GM12872 (cell line): ENCODE data around the gene MVD.

Experiments used
- TF ChIP-seq, protein P1 (sequence below): IDR thresholded peaks from 3 replicates; pipeline ENCODE4 v1.5.1; 2011; ENCODE audit warnings: low read depth, mild to moderate bottlenecking, low read length, moderate library complexity; ENCODE audit not compliant: insufficient read depth

MVD gene

DNA sequence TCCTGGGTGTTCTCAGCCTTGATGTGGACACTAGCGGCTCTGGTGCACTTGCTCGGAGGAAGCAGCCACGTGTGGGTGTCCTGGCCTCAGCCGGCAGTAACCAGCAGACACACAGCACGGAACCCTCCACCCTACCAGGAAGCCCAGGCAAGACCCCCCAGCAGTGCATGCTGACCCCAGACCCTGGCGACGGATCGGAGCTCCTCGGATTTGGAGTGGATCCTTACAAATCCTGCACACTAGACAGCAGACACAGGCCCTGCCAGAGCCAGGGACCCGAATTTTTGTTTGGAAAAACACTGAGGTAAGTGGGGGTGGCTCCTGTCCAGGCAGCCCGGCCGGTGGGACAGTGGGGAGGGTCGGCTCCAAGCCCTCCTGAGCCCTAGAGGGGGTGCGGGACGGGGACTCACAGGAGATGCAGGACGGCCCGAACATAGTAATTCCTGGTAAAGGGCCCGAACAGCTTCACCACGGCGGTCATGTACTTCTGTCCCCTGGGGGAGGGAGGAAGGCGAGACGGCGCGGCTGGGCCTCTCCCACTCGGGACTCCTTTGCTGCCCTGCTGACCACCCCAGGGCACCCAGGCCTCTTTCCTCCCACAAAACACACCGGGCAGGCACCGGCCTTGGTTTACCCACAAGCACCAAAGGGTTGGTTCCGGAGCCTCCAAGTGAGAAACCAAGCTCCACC is 16.4 kb downstream of the MVD start:
- TF ChIP-seq, protein P1, sequence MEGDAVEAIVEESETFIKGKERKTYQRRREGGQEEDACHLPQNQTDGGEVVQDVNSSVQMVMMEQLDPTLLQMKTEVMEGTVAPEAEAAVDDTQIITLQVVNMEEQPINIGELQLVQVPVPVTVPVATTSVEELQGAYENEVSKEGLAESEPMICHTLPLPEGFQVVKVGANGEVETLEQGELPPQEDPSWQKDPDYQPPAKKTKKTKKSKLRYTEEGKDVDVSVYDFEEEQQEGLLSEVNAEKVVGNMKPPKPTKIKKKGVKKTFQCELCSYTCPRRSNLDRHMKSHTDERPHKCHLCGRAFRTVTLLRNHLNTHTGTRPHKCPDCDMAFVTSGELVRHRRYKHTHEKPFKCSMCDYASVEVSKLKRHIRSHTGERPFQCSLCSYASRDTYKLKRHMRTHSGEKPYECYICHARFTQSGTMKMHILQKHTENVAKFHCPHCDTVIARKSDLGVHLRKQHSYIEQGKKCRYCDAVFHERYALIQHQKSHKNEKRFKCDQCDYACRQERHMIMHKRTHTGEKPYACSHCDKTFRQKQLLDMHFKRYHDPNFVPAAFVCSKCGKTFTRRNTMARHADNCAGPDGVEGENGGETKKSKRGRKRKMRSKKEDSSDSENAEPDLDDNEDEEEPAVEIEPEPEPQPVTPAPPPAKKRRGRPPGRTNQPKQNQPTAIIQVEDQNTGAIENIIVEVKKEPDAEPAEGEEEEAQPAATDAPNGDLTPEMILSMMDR, result no peak

DNA sequence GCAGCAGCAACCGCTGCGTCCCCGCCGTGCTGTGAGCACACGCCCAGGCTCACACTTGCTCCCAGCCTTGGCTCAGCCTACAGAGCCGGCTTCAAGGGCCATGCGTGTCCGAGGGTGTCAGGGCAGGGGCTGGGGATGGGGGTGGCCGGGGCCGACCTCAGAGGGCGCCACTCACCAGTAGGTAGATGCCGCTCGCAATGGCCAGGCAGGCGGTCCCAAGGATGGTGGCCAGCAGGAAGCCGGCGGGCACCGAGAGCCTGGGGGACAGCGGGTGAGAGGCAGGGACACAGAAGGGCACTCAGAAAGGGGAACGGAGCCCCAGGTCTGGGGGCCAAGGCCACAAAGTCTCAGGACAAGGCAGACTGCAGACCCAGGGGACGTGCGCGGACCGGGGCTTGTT is 16.9 kb downstream of the MVD start:
- TF ChIP-seq, protein P1, result no peak

DNA sequence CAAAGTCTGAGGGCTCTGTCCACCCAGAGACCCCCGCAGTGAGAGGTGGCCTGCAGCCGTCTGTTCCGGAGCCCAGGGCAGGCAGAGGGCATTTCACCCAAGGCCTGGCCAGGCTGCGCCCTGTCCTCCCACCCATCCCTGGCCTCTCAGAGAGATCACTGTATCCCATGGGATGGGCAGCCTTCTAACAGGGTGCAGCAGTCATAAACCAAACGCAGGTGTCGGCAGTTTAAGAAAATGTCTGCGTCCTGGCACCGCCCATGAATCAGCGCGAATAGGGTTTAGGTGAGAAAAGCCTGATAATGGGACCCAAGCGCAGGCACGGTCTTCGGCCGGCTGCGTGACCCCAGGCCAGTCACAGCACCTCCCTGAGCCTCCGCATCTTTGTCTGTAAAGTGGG is 17.4 kb downstream of the MVD start:
- TF ChIP-seq, protein P1, result no peak

DNA sequence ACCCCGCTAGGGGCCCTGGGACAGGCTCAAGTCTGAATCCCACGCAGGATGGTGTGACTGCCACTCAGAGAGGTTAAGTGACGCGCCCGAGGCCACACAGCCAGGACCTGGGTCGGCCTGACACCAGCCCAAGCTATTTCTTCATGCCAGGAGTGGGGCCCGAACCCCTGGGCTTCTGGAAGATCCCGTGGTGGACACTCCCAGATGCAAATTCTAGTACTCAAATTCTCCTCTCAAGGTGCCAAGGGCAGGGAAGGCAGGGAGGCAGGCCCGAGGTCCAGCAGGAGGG is 19.3 kb downstream of the MVD start:
- TF ChIP-seq, protein P1, result no peak

DNA sequence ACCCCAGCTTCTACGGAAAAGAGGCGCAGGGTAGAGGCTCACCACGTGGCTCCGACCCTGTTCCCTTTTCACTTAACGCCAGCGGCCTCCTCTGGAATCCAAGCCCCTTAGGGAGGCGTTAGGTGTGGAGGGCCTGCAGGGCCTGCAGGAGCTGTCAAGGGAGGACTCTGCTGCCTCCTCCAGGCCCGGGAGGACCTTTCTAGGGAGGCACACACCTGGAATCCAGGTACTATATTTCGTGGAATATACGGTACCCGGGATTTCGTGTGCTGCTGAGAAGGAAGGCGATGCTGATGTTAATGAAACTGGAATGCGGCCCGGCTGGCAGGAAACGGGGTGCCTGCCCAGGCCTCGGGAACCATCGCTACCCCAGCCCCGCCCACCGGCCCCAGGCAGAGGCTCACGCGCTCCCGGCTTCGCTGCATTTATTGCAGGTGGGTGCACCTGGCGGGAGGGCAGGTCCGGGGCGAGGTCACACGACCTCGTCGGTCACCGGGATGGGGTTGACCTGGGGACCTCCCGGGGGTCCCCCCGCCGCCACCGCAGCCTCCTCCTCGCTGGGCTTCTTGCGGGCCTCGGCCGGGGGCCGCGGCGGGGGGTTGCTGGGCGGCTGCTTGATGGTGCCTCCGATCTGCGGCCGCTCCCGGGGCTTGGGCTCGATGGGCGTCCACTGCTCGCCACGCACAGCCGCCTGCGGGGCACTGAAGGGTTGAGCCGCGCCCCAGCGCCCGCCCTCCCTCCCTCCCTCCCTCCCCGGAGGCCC is 19.8 kb downstream of the MVD start:
- TF ChIP-seq, protein P1, result no peak

DNA sequence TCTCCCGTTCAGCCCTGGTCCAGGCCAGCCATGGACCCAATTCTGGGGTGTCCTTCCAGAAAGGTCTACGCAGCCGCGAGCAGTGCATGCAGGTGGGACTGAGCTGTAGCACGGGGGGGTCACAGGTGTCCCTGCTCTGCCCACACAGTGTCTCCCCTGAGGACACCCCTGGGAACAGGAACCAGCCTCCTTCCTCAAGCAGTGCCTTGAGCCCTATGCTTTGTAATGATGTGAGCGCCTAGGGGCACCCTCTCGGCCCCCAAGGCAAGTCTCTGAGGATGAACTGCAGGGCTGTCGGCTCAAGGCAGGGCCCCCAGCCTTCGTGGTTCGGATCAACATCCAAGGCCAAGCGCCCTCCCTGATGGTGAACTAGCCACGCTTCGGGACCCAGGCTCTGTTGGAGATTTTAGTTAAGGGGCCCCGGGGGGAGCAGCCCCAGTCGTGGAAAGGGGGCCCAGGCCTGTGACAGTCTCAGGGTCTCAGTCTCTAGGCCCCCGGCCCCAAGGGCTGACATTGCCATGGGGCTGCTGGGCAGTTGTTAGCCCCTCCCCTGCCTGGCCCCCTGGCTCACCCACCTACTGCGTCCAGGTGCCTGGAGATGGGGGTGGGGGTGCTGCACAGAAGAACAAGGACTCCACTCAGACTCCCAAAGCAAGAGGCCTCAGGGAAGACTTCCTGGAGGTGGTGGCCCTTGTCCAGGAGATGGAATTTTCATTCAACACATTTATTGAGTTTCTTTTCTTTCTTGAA is 22.2 kb downstream of the MVD start:
- TF ChIP-seq, protein P1, result no peak

DNA sequence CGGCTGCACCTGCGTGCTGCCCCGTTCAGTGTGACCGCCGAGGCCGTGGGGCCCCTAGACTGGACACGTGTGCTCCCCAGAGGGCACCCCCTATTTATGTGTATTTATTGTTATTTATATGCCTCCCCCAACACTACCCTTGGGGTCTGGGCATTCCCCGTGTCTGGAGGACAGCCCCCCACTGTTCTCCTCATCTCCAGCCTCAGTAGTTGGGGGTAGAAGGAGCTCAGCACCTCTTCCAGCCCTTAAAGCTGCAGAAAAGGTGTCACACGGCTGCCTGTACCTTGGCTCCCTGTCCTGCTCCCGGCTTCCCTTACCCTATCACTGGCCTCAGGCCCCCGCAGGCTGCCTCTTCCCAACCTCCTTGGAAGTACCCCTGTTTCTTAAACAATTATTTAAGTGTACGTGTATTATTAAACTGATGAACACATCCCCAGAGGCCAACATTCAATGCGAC is 22.8 kb downstream of the MVD start:
- TF ChIP-seq, protein P1, result no peak
